GM23338 (cell line): ENCODE data around the gene RBM34. TPM values are rescaled to one million over a fixed set of nuclear protein-coding genes. Genes with fewer than 3 reads are reported as not detected.

Source experiments
- ATAC-seq: fragments of 200-7000 bp; cut with Tn5 transposase; 3 replicates; pipeline ENCODE4 v1.9.1; 2020
- DNase-seq: peaks from one replicate; pipeline ENCODE4 v3.0.0-alpha.2; 2015; ENCODE audit warnings: low spot score
- H2AFZ ChIP-seq: fragments of 200-600 bp; sonication (generic); 2 replicates; pipeline ENCODE4 v1.8.0; 2016; ENCODE audit warnings: antibody characterized with exemption, mild to moderate bottlenecking, moderate library complexity
- H3F3A ChIP-seq: fragments of 200-600 bp; sonication (generic); replicated peaks from 2 replicates; pipeline ENCODE4 v1.8.0; 2017; ENCODE audit warnings: antibody characterized with exemption, mixed run types, low read depth
- H3K27ac ChIP-seq: fragments of 200-600 bp; sonication (generic); 2 replicates; pipeline ENCODE4 v1.6.1; 2016; ENCODE audit warnings: low read depth
- H3K27me3 ChIP-seq: fragments of 200-600 bp; sonication (generic); 2 replicates; pipeline ENCODE4 v1.8.0; 2016; ENCODE audit warnings: mild to moderate bottlenecking, mixed run types, moderate library complexity; ENCODE audit not compliant: insufficient read depth
- H3K36me3 ChIP-seq: fragments of 200-600 bp; sonication (generic); 2 replicates; pipeline ENCODE4 v1.8.0; 2016; ENCODE audit warnings: mild to moderate bottlenecking; ENCODE audit not compliant: insufficient read depth
- H3K4me1 ChIP-seq: fragments of 200-600 bp; sonication (generic); 2 replicates; pipeline ENCODE4 v1.8.0; 2016; ENCODE audit warnings: mild to moderate bottlenecking, moderate library complexity; ENCODE audit not compliant: insufficient read depth
- H3K4me2 ChIP-seq: fragments of 200-600 bp; sonication (generic); 2 replicates; pipeline ENCODE4 v1.7.1; 2017; ENCODE audit warnings: mixed run types
- H3K4me3 ChIP-seq: fragments of 200-600 bp; sonication (generic); 2 replicates; pipeline ENCODE4 v1.6.1; 2016; ENCODE audit warnings: mixed run types
- H3K79me2 ChIP-seq: fragments of 200-600 bp; sonication (generic); replicated peaks from 2 replicates; pipeline ENCODE4 v1.8.0; 2017; ENCODE audit warnings: mild to moderate bottlenecking; ENCODE audit not compliant: insufficient read depth
- H3K9me2 ChIP-seq: fragments of 200-600 bp; sonication (generic); 2 replicates; pipeline ENCODE4 v1.8.0; 2017; ENCODE audit not compliant: insufficient read depth
- H4K20me1 ChIP-seq: fragments of 200-600 bp; sonication (generic); replicated peaks from 2 replicates; pipeline ENCODE4 v1.8.0; 2017; ENCODE audit warnings: mild to moderate bottlenecking; ENCODE audit not compliant: insufficient read depth
- H3K27ac Mint-ChIP-seq: 2 replicates; pipeline ENCODE4 v1.8.0; 2020; ENCODE audit warnings: inconsistent platforms, mild to moderate bottlenecking, moderate library complexity, mixed read lengths
- H3K27me3 Mint-ChIP-seq: 3 replicates; pipeline ENCODE4 v1.8.0; 2022; ENCODE audit warnings: low read depth, mild to moderate bottlenecking, moderate library complexity, mixed read lengths, inconsistent platforms; ENCODE audit not compliant: insufficient read depth, poor library complexity
- H3K36me3 Mint-ChIP-seq: 3 replicates; pipeline ENCODE4 v1.8.0; 2021; ENCODE audit warnings: low read depth, mild to moderate bottlenecking, inconsistent platforms, moderate library complexity, mixed read lengths
- H3K4me1 Mint-ChIP-seq: 3 replicates; pipeline ENCODE4 v1.8.0; 2020; ENCODE audit warnings: mild to moderate bottlenecking, inconsistent platforms, mixed read lengths
- H3K4me3 Mint-ChIP-seq: 3 replicates; pipeline ENCODE4 v1.8.0; 2021; ENCODE audit warnings: moderate library complexity, mild to moderate bottlenecking, inconsistent platforms, mixed read lengths
- H3K9me3 Mint-ChIP-seq: 3 replicates; pipeline ENCODE4 v1.8.0; 2020; ENCODE audit warnings: moderate library complexity, mild to moderate bottlenecking, inconsistent platforms, mixed read lengths
- ETS1 ChIP-seq: IDR thresholded peaks from 2 replicates; pipeline ENCODE4 v1.6.1; 2016; ENCODE audit warnings: antibody characterized with exemption
- EZH2 ChIP-seq: fragments of 200-600 bp; sonication (generic); IDR thresholded peaks from one replicate; pipeline ENCODE4 v1.8.0; 2017; ENCODE audit warnings: antibody characterized with exemption, mild to moderate bottlenecking, low read depth; ENCODE audit not compliant: unreplicated experiment
- EZH2phosphoT487 ChIP-seq: fragments of 200-600 bp; sonication (generic); IDR thresholded peaks from one replicate; pipeline ENCODE4 v1.8.1; 2018; ENCODE audit warnings: antibody characterized with exemption; ENCODE audit not compliant: unreplicated experiment
- JUNB ChIP-seq: IDR thresholded peaks from one replicate; pipeline ENCODE4 v1.6.1; 2016; ENCODE audit warnings: antibody characterized with exemption; ENCODE audit not compliant: unreplicated experiment
- NANOG ChIP-seq: IDR thresholded peaks from 2 replicates; pipeline ENCODE4 v1.6.1; 2016; ENCODE audit warnings: antibody characterized with exemption, borderline replicate concordance
- POLR2AphosphoS5 ChIP-seq: IDR thresholded peaks from 2 replicates; pipeline ENCODE4 v1.6.1; 2016; ENCODE audit warnings: antibody characterized with exemption, low read depth
- REST ChIP-seq: IDR thresholded peaks from one replicate; pipeline ENCODE4 v1.6.1; 2018; ENCODE audit warnings: antibody characterized with exemption; ENCODE audit not compliant: unreplicated experiment
- STAT1 ChIP-seq: IDR thresholded peaks from one replicate; pipeline ENCODE4 v1.6.1; 2016; ENCODE audit warnings: antibody characterized with exemption; ENCODE audit not compliant: unreplicated experiment
- ZNF114 ChIP-seq: fragments of 250-450 bp; sonication (Bioruptor Pico); IDR thresholded peaks from 2 replicates; pipeline ENCODE4 v1.5.0; 2020; ENCODE audit warnings: mild to moderate bottlenecking, moderate library complexity
- ZNF331 ChIP-seq: fragments of 250-450 bp; sonication (Bioruptor Pico); IDR thresholded peaks from 2 replicates; pipeline ENCODE4 v1.5.0; 2020; ENCODE audit warnings: low read depth, mild to moderate bottlenecking, moderate library complexity
- ZNF462 ChIP-seq: fragments of 250-450 bp; sonication (Bioruptor Pico); IDR thresholded peaks from 2 replicates; pipeline ENCODE4 v1.5.0; 2020; ENCODE audit warnings: mild to moderate bottlenecking, moderate library complexity
- polyA plus RNA-seq: library from polyadenylated mRNA; unstranded; fragments of >200 nt; fragmentation: Nextera tagmentation; extraction: Ambion mirVana; gene quantifications from 2 replicates; pipeline ENCODE4 v1.2.1, GENCODE V29; 2016
- total RNA-seq: library from RNA; depleted of rRNA; stranded (reverse); fragments of >200 nt; shearing (Covaris generic); gene quantifications from 2 replicates; pipeline ENCODE4 v1.2.3, GENCODE V29; 2014

Gene RBM34
- total and polyA plus RNA-seq, 2 experiments from 2014 or later, result 51.8 to 177 TPM

- Histone ChIP-seq H3K79me2 (peaks cover 10% of the 10 kb centered on the region; the same call in 1 of the 2 replicates), H2AFZ (no peak overlapping the region), H3F3A (0 out of 2 replicates have a peak, but pooled peaks cover 6% of the 10 kb centered on the region), H3K27ac (no peak overlapping the region), H3K9me2 (no peaks in the 10 kb centered on the region), H3K4me1 (peaks cover 2% of the 10 kb centered on the region; the same call in 1 of the 2 replicates), H3K36me3 (peaks cover 46% of the 10 kb centered on the region), H3K4me2 (no peak overlapping the region), H4K20me1 (0 out of 2 replicates have a peak, but pooled peaks cover 13% of the 10 kb centered on the region), H3K4me3 (no peak overlapping the region), H3K27me3 (no peaks in the 10 kb centered on the region)
- TF ChIP-seq NANOG (no peak), STAT1 (no peak), ETS1 (no peak), ZNF114 (CRISPR knock-in tag) (no peak), REST (no peak), ZNF462 (CRISPR knock-in tag) (no peak), POLR2AphosphoS5 (no peak), ZNF331 (no peak), EZH2phosphoT487 (no peak), EZH2 (no peak), JUNB (no peak)
- DNase-seq (no peak), ATAC-seq (no peak)
- Mint-ChIP-seq H3K36me3 (peaks cover 76% of the 10 kb centered on the region), H3K4me1 (peaks cover 6% of the 10 kb centered on the region; the same call in 2 of the 3 replicates), H3K27ac (no peak overlapping the region), H3K27me3 (peaks cover 6% of the 10 kb centered on the region), H3K9me3 (no peaks in the 10 kb centered on the region), H3K4me3 (no peak overlapping the region)
Observed at GRCh38 chr1:235134171-235134570, 26.9 kb downstream of the RBM34 start.
